ENCODE results near the gene FADS3. TPM values are rescaled to one million over a fixed set of nuclear protein-coding genes. Genes with fewer than 3 reads are reported as not detected.

FADS3 gene
- total RNA-seq, 1 experiment from 2014 or later = 50.0 TPM

- no peak for DNase-seq (ENCODE audit: low spot score)
- TF ChIP-seq ZNF416 (CRISPR knock-in tag; IDR thresholded peaks at IDR 0.05) = no peak
- no peak for TF ChIP-seq RORB (CRISPR knock-in tag; IDR thresholded peaks at IDR 0.05)
- no peak for TF ChIP-seq HMGA2 (CRISPR knock-in tag; IDR thresholded peaks at IDR 0.05)
- no peak for TF ChIP-seq FOXK1 (CRISPR knock-in tag; IDR thresholded peaks at IDR 0.05)
- no peak for TF ChIP-seq SMAD4 (CRISPR knock-in tag; IDR thresholded peaks at IDR 0.05)
- TF ChIP-seq ZNF317 (CRISPR knock-in tag; IDR thresholded peaks at IDR 0.05; ENCODE audit: borderline replicate concordance, low read depth) = no peak
- no peak for TF ChIP-seq GABPB1 (CRISPR knock-in tag; IDR thresholded peaks at IDR 0.05)
- Mint-ChIP-seq H3K4me1 (peaks cover 72% of the 10 kb centered on the region), H3K27ac (peak overlapping the region; percentile 98), H3K36me3 (peaks cover 18% of the 10 kb centered on the region), H3K9me3 (no peaks in the 10 kb centered on the region), H3K27me3 (ENCODE audit: low read depth) (no peaks in the 10 kb centered on the region), H3K4me3 (no peak overlapping the region)
- ATAC-seq = no peak
- POLR2A ChIA-PET = interaction anchor here (1.3 to 1.8 kb wide), 2 partner anchors 16 to 18 kb away, joined by 4 to 20 read pairs; no protein-coding TSS in a partner anchor
- CTCF ChIA-PET = interaction anchor here (1.1 to 2.3 kb wide), 10 partner anchors 17 to 275 kb away, joined by 3 to 25 read pairs (median 6); partner anchors contain the start of gene FADS1
These were observed 57.9 kb downstream of the FADS3 start for GRCh38 chr11:61833471-61833870.

GRCh38 chr11:61832754-61833153, 58.6 kb downstream of the FADS3 start:
- POLR2A ChIA-PET = interaction anchor here (6.5 kb wide), 1 partner anchor 17 kb away, joined by 66 read pairs; the partner anchor contains the start of gene FADS1
- no peaks in the 10 kb centered on the region for H3K9me3 Mint-ChIP-seq
- no peak for TF ChIP-seq MLX (CRISPR knock-in tag; IDR thresholded peaks at IDR 0.05)
- TF ChIP-seq ESRRA (CRISPR knock-in tag; IDR thresholded peaks at IDR 0.05; ENCODE audit: borderline replicate concordance) = no peak
- TF ChIP-seq SOX15 (CRISPR knock-in tag; IDR thresholded peaks at IDR 0.05) = no peak
- no peak for TF ChIP-seq ZNF532 (CRISPR knock-in tag; IDR thresholded peaks at IDR 0.05; ENCODE audit: borderline replicate concordance)
- no peak for TF ChIP-seq KAT7 (CRISPR knock-in tag; IDR thresholded peaks at IDR 0.05; ENCODE audit: borderline replicate concordance)
- TF ChIP-seq, protein P1, sequence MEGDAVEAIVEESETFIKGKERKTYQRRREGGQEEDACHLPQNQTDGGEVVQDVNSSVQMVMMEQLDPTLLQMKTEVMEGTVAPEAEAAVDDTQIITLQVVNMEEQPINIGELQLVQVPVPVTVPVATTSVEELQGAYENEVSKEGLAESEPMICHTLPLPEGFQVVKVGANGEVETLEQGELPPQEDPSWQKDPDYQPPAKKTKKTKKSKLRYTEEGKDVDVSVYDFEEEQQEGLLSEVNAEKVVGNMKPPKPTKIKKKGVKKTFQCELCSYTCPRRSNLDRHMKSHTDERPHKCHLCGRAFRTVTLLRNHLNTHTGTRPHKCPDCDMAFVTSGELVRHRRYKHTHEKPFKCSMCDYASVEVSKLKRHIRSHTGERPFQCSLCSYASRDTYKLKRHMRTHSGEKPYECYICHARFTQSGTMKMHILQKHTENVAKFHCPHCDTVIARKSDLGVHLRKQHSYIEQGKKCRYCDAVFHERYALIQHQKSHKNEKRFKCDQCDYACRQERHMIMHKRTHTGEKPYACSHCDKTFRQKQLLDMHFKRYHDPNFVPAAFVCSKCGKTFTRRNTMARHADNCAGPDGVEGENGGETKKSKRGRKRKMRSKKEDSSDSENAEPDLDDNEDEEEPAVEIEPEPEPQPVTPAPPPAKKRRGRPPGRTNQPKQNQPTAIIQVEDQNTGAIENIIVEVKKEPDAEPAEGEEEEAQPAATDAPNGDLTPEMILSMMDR (IDR thresholded peaks at IDR 0.05) = no peak
- TF ChIP-seq, protein P2, sequence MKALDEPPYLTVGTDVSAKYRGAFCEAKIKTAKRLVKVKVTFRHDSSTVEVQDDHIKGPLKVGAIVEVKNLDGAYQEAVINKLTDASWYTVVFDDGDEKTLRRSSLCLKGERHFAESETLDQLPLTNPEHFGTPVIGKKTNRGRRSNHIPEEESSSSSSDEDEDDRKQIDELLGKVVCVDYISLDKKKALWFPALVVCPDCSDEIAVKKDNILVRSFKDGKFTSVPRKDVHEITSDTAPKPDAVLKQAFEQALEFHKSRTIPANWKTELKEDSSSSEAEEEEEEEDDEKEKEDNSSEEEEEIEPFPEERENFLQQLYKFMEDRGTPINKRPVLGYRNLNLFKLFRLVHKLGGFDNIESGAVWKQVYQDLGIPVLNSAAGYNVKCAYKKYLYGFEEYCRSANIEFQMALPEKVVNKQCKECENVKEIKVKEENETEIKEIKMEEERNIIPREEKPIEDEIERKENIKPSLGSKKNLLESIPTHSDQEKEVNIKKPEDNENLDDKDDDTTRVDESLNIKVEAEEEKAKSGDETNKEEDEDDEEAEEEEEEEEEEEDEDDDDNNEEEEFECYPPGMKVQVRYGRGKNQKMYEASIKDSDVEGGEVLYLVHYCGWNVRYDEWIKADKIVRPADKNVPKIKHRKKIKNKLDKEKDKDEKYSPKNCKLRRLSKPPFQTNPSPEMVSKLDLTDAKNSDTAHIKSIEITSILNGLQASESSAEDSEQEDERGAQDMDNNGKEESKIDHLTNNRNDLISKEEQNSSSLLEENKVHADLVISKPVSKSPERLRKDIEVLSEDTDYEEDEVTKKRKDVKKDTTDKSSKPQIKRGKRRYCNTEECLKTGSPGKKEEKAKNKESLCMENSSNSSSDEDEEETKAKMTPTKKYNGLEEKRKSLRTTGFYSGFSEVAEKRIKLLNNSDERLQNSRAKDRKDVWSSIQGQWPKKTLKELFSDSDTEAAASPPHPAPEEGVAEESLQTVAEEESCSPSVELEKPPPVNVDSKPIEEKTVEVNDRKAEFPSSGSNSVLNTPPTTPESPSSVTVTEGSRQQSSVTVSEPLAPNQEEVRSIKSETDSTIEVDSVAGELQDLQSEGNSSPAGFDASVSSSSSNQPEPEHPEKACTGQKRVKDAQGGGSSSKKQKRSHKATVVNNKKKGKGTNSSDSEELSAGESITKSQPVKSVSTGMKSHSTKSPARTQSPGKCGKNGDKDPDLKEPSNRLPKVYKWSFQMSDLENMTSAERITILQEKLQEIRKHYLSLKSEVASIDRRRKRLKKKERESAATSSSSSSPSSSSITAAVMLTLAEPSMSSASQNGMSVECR (CRISPR knock-in tag; IDR thresholded peaks at IDR 0.05; ENCODE audit: borderline replicate concordance) = no peak
- no peak for TF ChIP-seq ZBTB43 (CRISPR knock-in tag; IDR thresholded peaks at IDR 0.05)
- TF ChIP-seq NFYB (CRISPR knock-in tag; conservative IDR thresholded peaks at IDR 0.05; ENCODE audit: low read depth) = no peak
- no peak for TF ChIP-seq ATF3 (CRISPR knock-in tag; conservative IDR thresholded peaks at IDR 0.05)
- no peak for TF ChIP-seq FOXK1 (CRISPR knock-in tag; IDR thresholded peaks at IDR 0.05)
- no peak for TF ChIP-seq ZNF396 (CRISPR knock-in tag; IDR thresholded peaks at IDR 0.05; ENCODE audit: borderline replicate concordance)
- CTCF ChIA-PET = interaction anchor here (1.9 to 2.3 kb wide), 3 partner anchors 16 to 66 kb away, joined by 8 to 25 read pairs (median 10); partner anchors contain the start of gene FADS1
- DNase-seq (ENCODE audit: low spot score) (no peak), ATAC-seq (no peak)
- no peak overlapping the region for H3K4me3 Mint-ChIP-seq
- H3K27me3 Mint-ChIP-seq (ENCODE audit: low read depth) = no peaks in the 10 kb centered on the region
- H3K27ac Mint-ChIP-seq = peak overlapping the region; percentile 98
- H3K36me3 Mint-ChIP-seq = peaks cover 12% of the 10 kb centered on the region
- peaks cover 72% of the 10 kb centered on the region for H3K4me1 Mint-ChIP-seq
